ENCODE data around the gene CALML3. TPM values are rescaled to one million over a fixed set of nuclear protein-coding genes. Genes with fewer than 3 reads are reported as not detected.

Gene CALML3
- total and polyA plus RNA-seq, 9 donors, result 0.02 to 1.5 TPM; not detected in 7

- DNase-seq, result no peak
- intact Hi-C loops (cut with DNase I), result no loop called here
Observed at GRCh38 chr10:5493691-5494090, 31.1 kb upstream of the CALML3 start.

DNA sequence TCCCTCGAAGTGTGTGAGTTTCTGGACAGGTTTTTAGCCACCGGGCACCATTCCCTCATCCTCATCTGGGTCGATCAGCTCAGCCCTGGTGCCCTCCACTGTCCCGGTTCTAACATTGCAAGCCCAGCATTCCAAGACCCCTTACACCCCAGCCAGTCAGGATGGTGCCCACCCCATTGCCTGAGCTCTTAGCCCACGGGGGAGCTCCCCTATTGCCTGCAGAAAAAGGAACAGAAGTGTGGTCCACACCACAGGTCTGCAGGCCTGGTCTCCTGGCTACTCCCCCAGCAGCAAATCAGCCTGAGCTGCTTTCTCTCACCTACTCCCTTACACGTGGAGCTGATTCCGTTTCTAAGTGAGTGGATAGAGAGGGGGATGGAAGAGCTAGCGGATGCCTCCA is 30.1 kb upstream of the CALML3 start:
- Histone ChIP-seq H3K36me3 (no peaks in the 10 kb centered on the region), H3K9me3 (no peaks in the 10 kb centered on the region), H3K27me3 (no peaks in the 10 kb centered on the region), H3K4me3 (no peak overlapping the region), H3K27ac (no peak overlapping the region), H3K4me1 (ENCODE audit: insufficient read depth) (no peaks in the 10 kb centered on the region)
- WGBS, 3 donors, result 77 to 81% (median 78%) methylated on average over 8 of the region's 8 CpGs
- DNase-seq, result no peak
- no peak for TF ChIP-seq POLR2A (IDR thresholded peaks at IDR 0.05)
- TF ChIP-seq, protein P1, sequence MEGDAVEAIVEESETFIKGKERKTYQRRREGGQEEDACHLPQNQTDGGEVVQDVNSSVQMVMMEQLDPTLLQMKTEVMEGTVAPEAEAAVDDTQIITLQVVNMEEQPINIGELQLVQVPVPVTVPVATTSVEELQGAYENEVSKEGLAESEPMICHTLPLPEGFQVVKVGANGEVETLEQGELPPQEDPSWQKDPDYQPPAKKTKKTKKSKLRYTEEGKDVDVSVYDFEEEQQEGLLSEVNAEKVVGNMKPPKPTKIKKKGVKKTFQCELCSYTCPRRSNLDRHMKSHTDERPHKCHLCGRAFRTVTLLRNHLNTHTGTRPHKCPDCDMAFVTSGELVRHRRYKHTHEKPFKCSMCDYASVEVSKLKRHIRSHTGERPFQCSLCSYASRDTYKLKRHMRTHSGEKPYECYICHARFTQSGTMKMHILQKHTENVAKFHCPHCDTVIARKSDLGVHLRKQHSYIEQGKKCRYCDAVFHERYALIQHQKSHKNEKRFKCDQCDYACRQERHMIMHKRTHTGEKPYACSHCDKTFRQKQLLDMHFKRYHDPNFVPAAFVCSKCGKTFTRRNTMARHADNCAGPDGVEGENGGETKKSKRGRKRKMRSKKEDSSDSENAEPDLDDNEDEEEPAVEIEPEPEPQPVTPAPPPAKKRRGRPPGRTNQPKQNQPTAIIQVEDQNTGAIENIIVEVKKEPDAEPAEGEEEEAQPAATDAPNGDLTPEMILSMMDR (IDR thresholded peaks at IDR 0.05), result no peak
- TF ChIP-seq EP300 (IDR thresholded peaks at IDR 0.05), result no peak
- intact Hi-C loops (cut with DNase I), result no loop called here

More at GRCh38 chr10:5493691-5494090, 31.1 kb upstream of the CALML3 start:
- no peak overlapping the region for H3K4me3 ChIP-seq
- H3K27me3 ChIP-seq, result no peaks in the 10 kb centered on the region
- no peaks in the 10 kb centered on the region for H3K4me1 ChIP-seq (ENCODE audit: insufficient read depth)
- WGBS, 3 donors, result 49 to 66% (median 63%) methylated on average over 3 of the region's 3 CpGs
- TF ChIP-seq EP300 (IDR thresholded peaks at IDR 0.05) (no peak), POLR2A (IDR thresholded peaks at IDR 0.05) (no peak)
- TF ChIP-seq, protein P1 (IDR thresholded peaks at IDR 0.05), result no peak
- H3K27ac ChIP-seq, result no peak overlapping the region
- no peaks in the 10 kb centered on the region for H3K36me3 ChIP-seq
- H3K9me3 ChIP-seq, result no peaks in the 10 kb centered on the region

DNA sequence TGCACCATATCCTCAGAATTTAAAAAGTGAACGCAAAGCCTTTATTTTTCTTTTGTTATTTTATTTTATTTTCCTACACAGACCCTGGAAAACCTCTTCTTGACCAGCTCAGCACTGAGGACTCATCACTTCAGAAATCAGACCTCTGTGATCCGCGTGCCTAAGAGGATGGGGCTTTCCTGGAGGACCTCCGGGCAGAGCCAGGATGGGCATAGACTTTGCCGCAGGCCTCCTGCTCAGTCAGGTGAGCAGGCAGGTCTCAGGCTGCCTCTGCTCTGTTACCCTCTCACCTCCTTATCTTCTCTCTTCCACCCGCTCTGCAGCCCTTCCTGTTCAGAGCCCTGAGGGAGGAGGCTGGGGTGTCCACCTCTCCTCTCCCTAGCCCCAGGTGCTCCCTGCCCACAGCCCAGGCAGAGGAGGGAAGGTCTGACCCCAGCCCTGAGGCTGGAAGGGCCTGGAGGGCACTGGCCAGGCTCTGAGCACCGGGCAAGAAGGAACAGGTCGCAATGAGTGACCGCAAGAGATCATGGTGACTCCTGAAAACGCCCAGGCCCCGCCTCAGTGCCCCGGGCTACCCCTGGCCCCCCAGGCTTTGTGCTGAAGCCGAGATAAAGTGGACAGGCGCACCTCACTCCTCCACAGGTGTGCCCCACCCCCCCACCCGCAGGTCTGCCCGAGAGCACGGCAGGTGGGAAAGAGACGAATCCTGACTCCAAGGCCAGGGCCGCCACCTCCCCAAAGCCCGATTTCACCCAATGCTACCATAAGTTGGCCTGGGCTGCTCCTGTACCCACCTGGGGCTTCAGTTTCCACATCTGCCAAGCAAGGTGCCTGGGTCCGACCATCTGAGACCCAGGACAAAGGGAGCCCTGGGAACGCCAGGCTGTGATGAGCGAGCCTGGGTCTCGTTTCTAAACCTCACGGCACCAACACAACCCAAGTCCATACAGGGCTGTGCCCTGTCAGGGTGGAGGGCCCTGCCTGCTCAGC is 28.2 kb upstream of the CALML3 start:
- DNase-seq, result no peak
- 85% methylated on average over 23 to 25 of the region's 25 CpGs for WGBS, 3 donors
- H3K36me3 ChIP-seq, result no peaks in the 10 kb centered on the region
- intact Hi-C loops (cut with DNase I), result no loop called here
- no peak overlapping the region for H3K4me3 ChIP-seq
- no peaks in the 10 kb centered on the region for H3K9me3 ChIP-seq
- no peak for TF ChIP-seq EP300 (IDR thresholded peaks at IDR 0.05)
- TF ChIP-seq, protein P1 (IDR thresholded peaks at IDR 0.05), result no peak
- no peak for TF ChIP-seq POLR2A (IDR thresholded peaks at IDR 0.05)
- no peak overlapping the region for H3K27ac ChIP-seq
- no peaks in the 10 kb centered on the region for H3K4me1 ChIP-seq (ENCODE audit: insufficient read depth)
- no peaks in the 10 kb centered on the region for H3K27me3 ChIP-seq

GRCh38 chr10:5497289-5497688 is 27.5 kb upstream of the CALML3 start:
- Histone ChIP-seq H3K27ac (no peak overlapping the region), H3K27me3 (no peaks in the 10 kb centered on the region), H3K4me3 (no peak overlapping the region), H3K36me3 (no peaks in the 10 kb centered on the region), H3K4me1 (ENCODE audit: insufficient read depth) (no peaks in the 10 kb centered on the region), H3K9me3 (no peaks in the 10 kb centered on the region)
- no peak for TF ChIP-seq POLR2A (IDR thresholded peaks at IDR 0.05)
- TF ChIP-seq, protein P1 (IDR thresholded peaks at IDR 0.05), result no peak
- no peak for TF ChIP-seq EP300 (IDR thresholded peaks at IDR 0.05)
- DNase-seq, result no peak
- WGBS, 3 donors, result 75 to 93% (median 77%) methylated on average over 6 of the region's 6 CpGs
- intact Hi-C loops (cut with DNase I), result no loop called here
